Measurements from ENCODE around the gene SIRPA.

GRCh38 chr20:1875762-1876161 is 19.4 kb upstream of the SIRPA start:
- TF ChIP-seq EP300 (IDR thresholded peaks at IDR 0.05; ENCODE audit: borderline replicate concordance in 1 of 2, control insufficient read depth in 1 of 2, low read depth in 2 of 2, low read length in 2 of 2) = no peak
- no peak for TF ChIP-seq POLR2A (IDR thresholded peaks at IDR 0.05; ENCODE audit: low read depth, low read length)
- TF ChIP-seq, protein P1, sequence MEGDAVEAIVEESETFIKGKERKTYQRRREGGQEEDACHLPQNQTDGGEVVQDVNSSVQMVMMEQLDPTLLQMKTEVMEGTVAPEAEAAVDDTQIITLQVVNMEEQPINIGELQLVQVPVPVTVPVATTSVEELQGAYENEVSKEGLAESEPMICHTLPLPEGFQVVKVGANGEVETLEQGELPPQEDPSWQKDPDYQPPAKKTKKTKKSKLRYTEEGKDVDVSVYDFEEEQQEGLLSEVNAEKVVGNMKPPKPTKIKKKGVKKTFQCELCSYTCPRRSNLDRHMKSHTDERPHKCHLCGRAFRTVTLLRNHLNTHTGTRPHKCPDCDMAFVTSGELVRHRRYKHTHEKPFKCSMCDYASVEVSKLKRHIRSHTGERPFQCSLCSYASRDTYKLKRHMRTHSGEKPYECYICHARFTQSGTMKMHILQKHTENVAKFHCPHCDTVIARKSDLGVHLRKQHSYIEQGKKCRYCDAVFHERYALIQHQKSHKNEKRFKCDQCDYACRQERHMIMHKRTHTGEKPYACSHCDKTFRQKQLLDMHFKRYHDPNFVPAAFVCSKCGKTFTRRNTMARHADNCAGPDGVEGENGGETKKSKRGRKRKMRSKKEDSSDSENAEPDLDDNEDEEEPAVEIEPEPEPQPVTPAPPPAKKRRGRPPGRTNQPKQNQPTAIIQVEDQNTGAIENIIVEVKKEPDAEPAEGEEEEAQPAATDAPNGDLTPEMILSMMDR (IDR thresholded peaks at IDR 0.05 in 2 of 3, conservative IDR thresholded peaks at IDR 0.05 in 1 of 3; ENCODE audit: control insufficient read depth in 2 of 3, extremely low read depth in 1 of 3, insufficient read depth in 1 of 3, low read depth in 3 of 3, low read length in 3 of 3) = no peak
- TF ChIP-seq NR2C2 (IDR thresholded peaks at IDR 0.05; ENCODE audit: borderline replicate concordance, control insufficient read depth, insufficient read length, low read depth) = no peak
- TF ChIP-seq SMAD5 (IDR thresholded peaks at IDR 0.05; ENCODE audit: low read depth) = no peak
- TF ChIP-seq, protein P2, sequence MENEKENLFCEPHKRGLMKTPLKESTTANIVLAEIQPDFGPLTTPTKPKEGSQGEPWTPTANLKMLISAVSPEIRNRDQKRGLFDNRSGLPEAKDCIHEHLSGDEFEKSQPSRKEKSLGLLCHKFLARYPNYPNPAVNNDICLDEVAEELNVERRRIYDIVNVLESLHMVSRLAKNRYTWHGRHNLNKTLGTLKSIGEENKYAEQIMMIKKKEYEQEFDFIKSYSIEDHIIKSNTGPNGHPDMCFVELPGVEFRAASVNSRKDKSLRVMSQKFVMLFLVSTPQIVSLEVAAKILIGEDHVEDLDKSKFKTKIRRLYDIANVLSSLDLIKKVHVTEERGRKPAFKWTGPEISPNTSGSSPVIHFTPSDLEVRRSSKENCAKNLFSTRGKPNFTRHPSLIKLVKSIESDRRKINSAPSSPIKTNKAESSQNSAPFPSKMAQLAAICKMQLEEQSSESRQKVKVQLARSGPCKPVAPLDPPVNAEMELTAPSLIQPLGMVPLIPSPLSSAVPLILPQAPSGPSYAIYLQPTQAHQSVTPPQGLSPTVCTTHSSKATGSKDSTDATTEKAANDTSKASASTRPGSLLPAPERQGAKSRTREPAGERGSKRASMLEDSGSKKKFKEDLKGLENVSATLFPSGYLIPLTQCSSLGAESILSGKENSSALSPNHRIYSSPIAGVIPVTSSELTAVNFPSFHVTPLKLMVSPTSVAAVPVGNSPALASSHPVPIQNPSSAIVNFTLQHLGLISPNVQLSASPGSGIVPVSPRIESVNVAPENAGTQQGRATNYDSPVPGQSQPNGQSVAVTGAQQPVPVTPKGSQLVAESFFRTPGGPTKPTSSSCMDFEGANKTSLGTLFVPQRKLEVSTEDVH (IDR thresholded peaks at IDR 0.05; ENCODE audit: low read depth, partially characterized antibody) = no peak

All from GM12878 (cell line).